Central memory CD4-positive, alpha-beta T cell (primary cell): ENCODE results near the gene CAMK4.
"Not testable (repeated sequence)": the region's sequence is repeated elsewhere in the genome, so short reads cannot be mapped to it uniquely, and the experiment has no call there.

Source experiments
- DNase-seq: peaks from one replicate; pipeline ENCODE4 v3.0.0; 2022

CAMK4 gene

GRCh38 chr5:111320953-111321352, 96.8 kb downstream of the CAMK4 start:
- DNase-seq, result no peak

DNA sequence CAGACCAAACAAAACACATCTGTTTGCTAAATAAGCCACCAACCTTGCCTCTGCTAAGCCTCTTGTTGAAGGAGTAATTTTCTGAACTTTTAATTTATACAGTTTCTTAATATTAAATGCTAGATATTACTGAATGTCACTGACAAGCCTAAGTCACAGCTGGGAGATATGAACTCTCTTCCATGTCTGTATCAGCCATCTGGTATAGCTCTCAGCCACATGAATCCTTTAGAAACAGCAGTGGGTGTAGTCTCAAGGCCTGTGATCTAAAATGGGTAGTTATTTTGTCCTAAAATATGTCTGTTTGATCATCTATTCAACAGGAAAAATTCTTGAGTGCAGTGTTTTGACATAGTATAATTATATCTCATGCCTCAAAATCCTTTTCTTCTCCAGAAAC, 97.2 kb downstream of the CAMK4 start:
- no peak for DNase-seq

DNA sequence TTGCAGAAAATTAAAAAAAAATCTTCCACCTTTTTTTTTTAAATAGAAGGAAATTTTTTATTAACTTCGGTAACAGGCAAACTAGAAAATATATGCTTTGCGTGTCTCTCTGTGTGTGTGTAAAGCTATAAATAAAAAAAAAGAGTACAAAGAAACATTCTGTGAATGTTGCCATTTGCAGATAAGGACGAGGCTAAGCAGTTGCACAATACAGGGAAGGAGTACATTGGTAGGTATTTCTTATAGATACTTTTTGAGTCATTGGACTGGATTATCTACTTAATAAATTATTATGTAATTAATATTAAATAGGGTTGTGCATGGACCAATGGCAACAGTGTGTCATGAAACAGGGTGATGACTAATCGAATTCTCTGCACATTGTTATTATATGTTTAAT, 102.4 kb downstream of the CAMK4 start:
- DNase-seq, result no peak

GRCh38 chr5:111337133-111337532, 112.9 kb downstream of the CAMK4 start:
- no peak for DNase-seq

GRCh38 chr5:111337688-111338087, 113.5 kb downstream of the CAMK4 start:
- DNase-seq, result no peak

DNA sequence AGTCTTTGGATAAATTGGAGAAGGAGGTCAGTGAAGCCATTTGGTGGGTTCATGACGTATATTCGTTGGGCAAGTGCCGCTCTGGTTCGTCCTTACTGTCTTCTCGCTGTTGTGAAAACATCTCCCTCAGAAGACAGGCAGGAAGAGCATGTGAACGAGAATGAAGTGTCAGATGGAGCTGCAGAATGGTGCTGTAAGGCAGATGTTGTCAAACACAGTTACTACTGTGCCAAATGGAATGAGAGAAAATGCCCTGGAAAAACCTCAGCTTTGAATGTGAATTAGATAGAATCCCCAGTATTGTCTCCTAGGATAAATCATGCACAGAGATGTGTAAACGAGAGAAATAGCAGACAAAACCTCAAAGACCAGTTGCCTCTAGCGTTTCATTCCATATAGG, 121.5 kb downstream of the CAMK4 start:
- DNase-seq, result no peak

- DNase-seq, result no peak
These were observed 122.8 kb downstream of the CAMK4 start for GRCh38 chr5:111347021-111347420.

DNA sequence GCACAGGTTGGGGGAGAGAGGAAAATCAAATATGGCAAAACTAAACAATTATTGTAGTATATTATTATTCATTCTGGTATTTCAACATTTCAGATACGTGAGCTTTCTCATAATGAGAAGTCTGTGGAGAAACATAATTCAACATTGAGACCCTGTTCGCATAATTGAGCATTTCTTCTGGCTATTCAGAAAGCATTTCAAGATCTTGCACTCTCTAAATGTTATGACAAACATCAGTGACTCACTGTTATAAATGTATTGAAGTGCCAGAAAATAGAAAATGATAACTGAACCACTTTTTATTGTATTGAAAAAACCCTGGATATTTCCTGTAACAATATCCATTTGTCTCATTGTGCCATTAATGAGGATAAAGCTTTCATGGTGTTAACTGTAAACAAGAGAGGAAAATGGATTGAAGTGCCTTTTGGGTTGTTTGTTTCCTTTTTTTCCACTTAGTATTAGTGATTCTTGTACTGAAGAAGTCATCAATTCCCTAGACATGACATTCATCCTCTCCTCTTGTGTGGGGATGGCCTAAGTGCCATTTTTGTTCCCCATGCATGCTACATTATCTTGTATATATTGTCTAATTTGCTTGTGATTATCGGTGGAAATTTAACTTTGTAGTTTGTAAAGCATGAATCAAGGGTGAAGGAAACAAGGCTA, 124.6 kb downstream of the CAMK4 start:
- no peak for DNase-seq

- DNase-seq, result no peak
These were observed 125.2 kb downstream of the CAMK4 start for GRCh38 chr5:111349429-111349828.

- DNase-seq, result no peak
These were observed 128.9 kb downstream of the CAMK4 start for GRCh38 chr5:111353035-111353434.

DNA sequence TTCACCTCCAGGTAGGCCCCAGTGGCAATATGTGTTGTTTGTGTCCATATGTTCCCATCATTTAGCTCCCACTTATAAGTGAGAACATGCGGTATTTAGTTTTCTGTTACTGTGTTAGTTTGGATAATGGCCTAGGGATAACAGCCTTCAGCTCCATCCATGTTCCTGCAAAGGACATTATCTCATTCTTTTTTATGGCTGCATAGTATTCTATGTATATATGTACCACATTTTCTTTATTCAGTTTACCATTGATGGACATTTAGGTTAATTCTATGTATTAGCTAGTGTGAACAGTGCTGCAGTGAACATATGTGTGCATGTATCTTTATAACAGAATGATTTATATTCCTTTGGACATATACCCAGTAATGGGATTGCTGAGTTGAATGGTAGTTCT, 134.5 kb downstream of the CAMK4 start:
- DNase-seq, result not testable (repeated sequence)

- no peak for DNase-seq
These were observed 136.0 kb downstream of the CAMK4 start for GRCh38 chr5:111360173-111360572.

DNA sequence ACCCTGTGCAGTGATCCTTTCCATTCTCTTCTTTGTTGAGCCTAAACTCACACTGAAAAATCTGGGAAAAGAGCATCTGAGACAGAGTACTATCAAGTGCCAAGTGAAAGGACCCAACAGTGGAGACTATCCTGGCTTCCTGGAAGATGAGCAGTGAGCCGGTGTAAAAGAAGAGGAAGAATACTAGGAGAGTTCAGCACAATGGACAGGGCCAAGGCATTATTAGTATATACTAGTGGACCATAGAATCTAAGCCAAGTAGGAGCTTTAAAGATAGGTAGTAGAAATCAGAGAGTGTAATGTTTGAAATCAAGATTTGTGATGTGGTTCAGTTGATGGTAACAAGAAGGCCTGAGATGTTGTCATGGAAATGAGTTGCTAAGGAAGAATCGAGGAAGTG, 140.8 kb downstream of the CAMK4 start:
- DNase-seq, result no peak

- DNase-seq, result no peak
These were observed 142.2 kb downstream of the CAMK4 start for GRCh38 chr5:111366388-111366787.

DNA sequence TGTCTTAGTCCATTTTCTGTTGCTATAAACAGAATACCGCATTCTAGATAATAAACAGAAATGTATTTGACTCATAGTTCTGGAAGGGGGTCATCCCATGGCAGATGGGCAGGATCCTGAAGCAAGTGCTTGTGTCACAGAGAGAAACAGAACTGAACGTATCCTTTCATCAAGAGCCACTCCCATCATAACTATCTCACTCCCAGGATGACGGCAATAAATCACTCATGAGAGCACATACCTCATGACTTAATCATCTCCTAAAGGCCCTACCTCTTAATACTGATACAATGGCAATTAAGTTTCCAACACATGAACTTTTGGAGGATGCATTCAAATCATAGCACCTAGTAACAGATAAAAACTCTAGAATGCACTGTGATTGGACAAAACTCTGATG, 142.9 kb downstream of the CAMK4 start:
- no peak for DNase-seq

- DNase-seq, result no peak
These were observed 148.6 kb downstream of the CAMK4 start for GRCh38 chr5:111372799-111373198.

GRCh38 chr5:111374380-111374779, 150.2 kb downstream of the CAMK4 start:
- DNase-seq, result no peak

GRCh38 chr5:111375645-111376044, 151.5 kb downstream of the CAMK4 start:
- DNase-seq, result no peak

- DNase-seq, result no peak
These were observed 153.1 kb downstream of the CAMK4 start for GRCh38 chr5:111377306-111377705.

GRCh38 chr5:111379391-111379816, 155.2 kb downstream of the CAMK4 start:
- no peak for DNase-seq

DNA sequence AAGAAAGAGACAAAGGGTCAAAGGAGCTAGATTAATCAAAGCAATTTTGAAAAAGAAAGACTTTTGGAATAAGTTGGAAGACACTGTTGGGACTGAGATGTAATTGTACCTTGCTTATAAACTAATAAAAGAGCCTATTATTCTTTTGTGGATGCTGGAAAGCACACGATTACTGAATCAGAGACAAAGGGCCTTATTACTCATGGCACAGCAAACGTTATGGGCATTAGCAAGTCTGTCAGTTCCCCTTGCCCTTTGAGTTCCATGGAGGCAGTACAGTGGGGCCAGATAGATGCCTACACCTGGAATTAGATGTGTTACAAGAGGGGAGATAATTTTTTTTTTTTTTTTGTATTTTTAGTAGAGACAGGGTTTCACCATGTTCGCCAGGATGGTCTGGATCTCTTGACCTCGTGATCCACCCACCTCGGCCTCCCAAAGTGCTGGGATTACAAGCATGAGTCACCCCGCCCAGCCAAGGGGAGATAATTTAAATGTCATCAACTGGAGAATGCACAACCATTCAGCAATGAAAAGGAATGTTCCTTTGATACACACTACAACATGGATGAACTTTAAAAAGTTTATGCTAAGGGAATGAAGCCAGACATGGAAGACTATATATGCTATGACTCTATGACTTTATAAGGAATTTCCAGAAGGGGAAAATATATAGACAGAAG, 159.2 kb downstream of the CAMK4 start:
- no peak for DNase-seq

DNA sequence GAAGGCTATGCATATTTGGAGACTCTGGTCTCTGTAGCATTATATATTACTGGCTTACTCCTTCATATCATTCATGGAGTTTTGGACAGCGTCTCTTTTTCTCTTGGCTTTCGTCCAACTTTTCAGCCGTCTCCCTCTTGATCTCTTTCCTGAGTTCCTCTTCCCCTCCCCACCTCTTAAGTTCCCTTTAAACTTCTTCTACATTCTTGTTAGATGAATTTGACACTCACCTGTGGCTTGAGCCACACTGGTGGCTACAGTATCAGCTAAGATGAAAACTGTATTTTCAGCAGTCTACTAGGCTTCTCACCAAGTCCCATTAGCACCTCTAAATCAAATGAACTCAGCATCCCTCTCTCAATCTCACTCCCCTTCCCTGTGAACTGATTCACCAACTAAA, 160.0 kb downstream of the CAMK4 start:
- DNase-seq, result no peak

DNA sequence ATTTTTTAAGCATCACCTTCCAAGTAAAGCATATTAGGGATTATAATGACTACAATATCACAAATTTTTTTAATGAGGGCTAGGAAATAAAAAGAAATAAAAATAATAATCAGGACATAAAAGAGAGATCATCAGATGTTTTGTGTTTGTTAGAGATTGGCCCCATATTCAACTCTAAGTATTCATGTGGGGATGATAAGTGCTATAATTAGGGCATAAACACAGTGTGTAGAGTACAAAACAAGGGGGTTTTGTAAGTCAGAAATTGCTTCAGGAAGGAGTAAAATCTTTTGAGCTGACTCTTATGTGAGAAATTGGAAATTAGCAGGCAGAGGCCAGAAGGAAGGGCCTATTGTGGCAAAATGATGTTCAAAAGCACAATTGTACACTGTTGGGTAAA, 160.9 kb downstream of the CAMK4 start:
- DNase-seq, result no peak

GRCh38 chr5:111385970-111386831, 162.0 kb downstream of the CAMK4 start:
- no peak for DNase-seq
